OCI-LY1 (cell line): Measurements from ENCODE around the gene KPNA5.

ENCODE experiments used
- H2AFZ ChIP-seq: fragments of 200-600 bp; sonication (generic), shearing (Covaris generic); 2 replicates; pipeline ENCODE4 v1.6.0; 2014; ENCODE audit warnings: antibody characterized with exemption, mild to moderate bottlenecking, low read length
- H3F3A ChIP-seq: fragments of 200-600 bp; sonication (generic), shearing (Covaris generic); 2 replicates; pipeline ENCODE4 v1.6.0; 2014; ENCODE audit warnings: mild to moderate bottlenecking, antibody characterized with exemption, low read length, moderate library complexity; ENCODE audit not compliant: insufficient read depth
- H3K27ac ChIP-seq: fragments of 200-600 bp; sonication (generic); 2 replicates; pipeline ENCODE4 v1.5.1; 2014; ENCODE audit warnings: low read length, mixed run types, mild to moderate bottlenecking, low read depth; ENCODE audit not compliant: poor library complexity, severe bottlenecking
- H3K27me3 ChIP-seq: fragments of 200-600 bp; sonication (generic); 2 replicates; pipeline ENCODE4 v1.6.0; 2014; ENCODE audit warnings: antibody characterized with exemption, mild to moderate bottlenecking, low read length, moderate library complexity; ENCODE audit not compliant: insufficient read depth
- H3K36me3 ChIP-seq: fragments of 200-600 bp; sonication (generic); 2 replicates; pipeline ENCODE4 v1.6.1; 2014; ENCODE audit warnings: mild to moderate bottlenecking, antibody characterized with exemption, low read length, moderate library complexity, mixed read lengths; ENCODE audit not compliant: insufficient read depth
- H3K4me1 ChIP-seq: fragments of 200-600 bp; sonication (generic); 2 replicates; pipeline ENCODE4 v1.5.1; 2014; ENCODE audit warnings: mild to moderate bottlenecking, low read length, moderate library complexity; ENCODE audit not compliant: insufficient read depth, severe bottlenecking
- H3K4me2 ChIP-seq: fragments of 200-600 bp; sonication (generic), shearing (Covaris generic); 2 replicates; pipeline ENCODE4 v1.6.1; 2014; ENCODE audit warnings: low read length
- H3K4me3 ChIP-seq: fragments of 200-600 bp; sonication (generic); 2 replicates; pipeline ENCODE4 v1.5.1; 2014; ENCODE audit warnings: low read length, low read depth, mild to moderate bottlenecking, mixed read lengths; ENCODE audit not compliant: poor library complexity, severe bottlenecking
- H3K79me2 ChIP-seq: fragments of 200-600 bp; shearing (Covaris generic); 2 replicates; pipeline ENCODE4 v1.6.1; 2016; ENCODE audit warnings: mixed run types, low read length, mixed read lengths; ENCODE audit not compliant: insufficient read depth
- H3K9ac ChIP-seq: fragments of 200-600 bp; sonication (generic), shearing (Covaris generic); 2 replicates; pipeline ENCODE4 v1.6.1; 2014; ENCODE audit warnings: mild to moderate bottlenecking, low read length, mixed read lengths
- H3K9me2 ChIP-seq: fragments of 200-600 bp; sonication (generic), shearing (Covaris generic); 2 replicates; pipeline ENCODE4 v1.6.1; 2014; ENCODE audit warnings: low read depth, mild to moderate bottlenecking, low read length, mixed read lengths
- H3K9me3 ChIP-seq: fragments of 200-600 bp; shearing (Covaris generic); 2 replicates; pipeline ENCODE4 v1.6.1; 2014; ENCODE audit warnings: low read length, mixed read lengths
- H4K20me1 ChIP-seq: fragments of 200-600 bp; sonication (generic), shearing (Covaris generic); 2 replicates; pipeline ENCODE4 v1.6.0; 2016; ENCODE audit warnings: mild to moderate bottlenecking, low read length; ENCODE audit not compliant: insufficient read depth
- CTCF ChIP-seq: fragments of 200-600 bp; sonication (generic), shearing (Covaris generic); IDR thresholded peaks from 2 replicates; pipeline ENCODE4 v1.5.1; 2017; ENCODE audit warnings: mild to moderate bottlenecking, antibody characterized with exemption, low read length, moderate library complexity, mixed read lengths
- EZH2 ChIP-seq: fragments of 200-600 bp; sonication (generic), shearing (Covaris generic); IDR thresholded peaks from 2 replicates; pipeline ENCODE4 v1.8.0; 2017; ENCODE audit warnings: borderline replicate concordance, mixed run types, mild to moderate bottlenecking, antibody characterized with exemption, low read length, moderate library complexity, mixed read lengths

Gene KPNA5

GRCh38 chr6:116665464-116665863, 15.5 kb upstream of the KPNA5 start:
- H3K9me2 ChIP-seq: no peaks in the 10 kb centered on the region
- no peak overlapping the region for H3K27ac ChIP-seq
- H3F3A ChIP-seq: no peaks in the 10 kb centered on the region
- H3K4me3 ChIP-seq: peak overlapping the region; percentile 76
- no peaks in the 10 kb centered on the region for H4K20me1 ChIP-seq
- peak overlapping the region; percentile 59; the same call in 1 of the 2 replicates for H3K9ac ChIP-seq
- H3K27me3 ChIP-seq: no peaks in the 10 kb centered on the region
- peaks cover 35% of the 10 kb centered on the region for H3K4me1 ChIP-seq
- TF ChIP-seq EZH2 (no peak), CTCF (no peak)
- peak overlapping the region; percentile 80 for H3K4me2 ChIP-seq
- H3K79me2 ChIP-seq: peaks cover 75% of the 10 kb centered on the region
- H3K9me3 ChIP-seq: no peaks in the 10 kb centered on the region
- H3K36me3 ChIP-seq: peaks cover 15% of the 10 kb centered on the region; the same call in 1 of the 2 replicates
- H2AFZ ChIP-seq: no peak overlapping the region

GRCh38 chr6:116666869-116667268, 14.1 kb upstream of the KPNA5 start:
- Histone ChIP-seq H3K9ac (peak overlapping the region; percentile 59), H3K9me2 (no peaks in the 10 kb centered on the region), H3K4me2 (peak overlapping the region; percentile 80), H3K4me1 (peaks cover 35% of the 10 kb centered on the region), H4K20me1 (no peaks in the 10 kb centered on the region), H3K27me3 (no peaks in the 10 kb centered on the region), H3K36me3 (peaks cover 14% of the 10 kb centered on the region; the same call in 1 of the 2 replicates), H3K9me3 (no peaks in the 10 kb centered on the region), H3K4me3 (peak overlapping the region; percentile 76), H3F3A (no peaks in the 10 kb centered on the region), H2AFZ (no peak overlapping the region), H3K79me2 (peaks cover 65% of the 10 kb centered on the region), H3K27ac (peak overlapping the region; percentile 32)
- TF ChIP-seq CTCF (no peak), EZH2 (no peak)

GRCh38 chr6:116667623-116668022, 13.4 kb upstream of the KPNA5 start:
- peak overlapping the region; percentile 76 for H3K4me3 ChIP-seq
- peak overlapping the region; percentile 71 for H3K9ac ChIP-seq
- no peaks in the 10 kb centered on the region for H3F3A ChIP-seq
- H3K4me2 ChIP-seq: peak overlapping the region; percentile 80
- H3K9me2 ChIP-seq: no peaks in the 10 kb centered on the region
- 0 out of 2 replicates have a peak, but pooled peaks cover 3% of the 10 kb centered on the region for H3K27me3 ChIP-seq
- H2AFZ ChIP-seq: no peak overlapping the region
- no peaks in the 10 kb centered on the region for H3K9me3 ChIP-seq
- TF ChIP-seq EZH2: no peak
- no peak for TF ChIP-seq CTCF
- peak overlapping the region; percentile 35 for H3K27ac ChIP-seq
- peaks cover 57% of the 10 kb centered on the region for H3K79me2 ChIP-seq
- H3K36me3 ChIP-seq: peaks cover 14% of the 10 kb centered on the region; the same call in 1 of the 2 replicates
- no peaks in the 10 kb centered on the region for H4K20me1 ChIP-seq
- H3K4me1 ChIP-seq: peaks cover 35% of the 10 kb centered on the region
